Cardiac muscle cell (in vitro differentiated cells and primary cell): Measurements from ENCODE around the gene ATP13A4. TPM values are rescaled to one million over a fixed set of nuclear protein-coding genes. Genes with fewer than 3 reads are reported as not detected.
A peak's percentile ranks its signal among the peaks of the same experiment; 100 is the strongest.

Experiments used
- DNase-seq, 2 donors: peaks; one replicate each; pipeline versions ENCODE4 v3.0.0 to v3.0.0-alpha.2; 2010 to 2017; ENCODE audit warnings: low read depth in 1 of 2, low spot score in 1 of 2
- H3K27ac ChIP-seq: fragments of 200-600 bp; sonication (generic); 2 replicates; pipeline ENCODE4 v1.5.1; 2016
- H3K27me3 ChIP-seq: fragments of 200-600 bp; sonication (generic); 2 replicates; pipeline ENCODE4 v1.6.0; 2016; ENCODE audit warnings: control low read depth
- H3K36me3 ChIP-seq: fragments of 200-600 bp; sonication (generic); 2 replicates; pipeline ENCODE4 v1.5.1; 2016; ENCODE audit warnings: control low read depth
- H3K4me1 ChIP-seq: fragments of 200-600 bp; sonication (generic); 2 replicates; pipeline ENCODE4 v1.8.1; 2017; ENCODE audit warnings: low read depth, mild to moderate bottlenecking, mixed run types
- H3K4me3 ChIP-seq: fragments of 200-600 bp; sonication (generic); 2 replicates; pipeline ENCODE4 v1.5.1; 2016; ENCODE audit warnings: mild to moderate bottlenecking
- H3K9me3 ChIP-seq: fragments of 200-600 bp; sonication (generic); 2 replicates; pipeline ENCODE4 v1.5.1; 2017; ENCODE audit warnings: low read depth, mild to moderate bottlenecking, control low read depth
- CTCF ChIP-seq: IDR thresholded peaks from 2 replicates; pipeline ENCODE4 v1.5.1; 2012; ENCODE audit warnings: low read depth, mild to moderate bottlenecking, low read length
- polyA plus RNA-seq: library from polyadenylated mRNA; unstranded; fragments of >200 nt; fragmentation: Nextera tagmentation; extraction: Ambion mirVana; gene quantifications from 2 replicates; pipeline ENCODE4 v1.2.1, GENCODE V29; 2016
- total RNA-seq: library from RNA; depleted of rRNA; stranded (reverse); fragments of >200 nt; gene quantifications from 2 replicates; pipeline ENCODE4 v1.2.3, GENCODE V29; 2016

Gene ATP13A4
- total RNA-seq: 0.53 and 3.0 TPM in 2 replicates
- 1.0 TPM in 1 of 2 replicates, not detected in the other for polyA plus RNA-seq

GRCh38 chr3:193554811-193555210 is at the start of gene ATP13A4:
Gene ATP13A4, minus strand, starts transcription at chr3:193554895. Its CDS starts 96 bp downstream, at chr3:193554799.
- Histone ChIP-seq H3K36me3 (no peaks in the 10 kb centered on the region), H3K9me3 (no peaks in the 10 kb centered on the region), H3K4me3 (no peak within 1 kb of the TSS), H3K27ac (no peak within 1 kb of the TSS), H3K27me3 (peaks cover 5% of the 10 kb centered on the region), H3K4me1 (no peaks in the 10 kb centered on the region)
- DNase-seq: no peak
- TF ChIP-seq CTCF: no peak

GRCh38 chr3:193599393-193599792 is 44.7 kb upstream of the ATP13A4 start:
- no peak for TF ChIP-seq CTCF
- Histone ChIP-seq H3K27me3 (peaks cover 21% of the 10 kb centered on the region), H3K9me3 (no peaks in the 10 kb centered on the region), H3K36me3 (no peaks in the 10 kb centered on the region), H3K4me1 (peaks cover 19% of the 10 kb centered on the region), H3K27ac (no peak overlapping the region), H3K4me3 (no peak overlapping the region)
- DNase-seq: no peak

- peak in 1 of 2 donors; percentile 65 for DNase-seq
- Histone ChIP-seq H3K36me3 (no peaks in the 10 kb centered on the region), H3K27ac (no peak overlapping the region), H3K4me3 (no peak overlapping the region), H3K27me3 (peaks cover 21% of the 10 kb centered on the region), H3K4me1 (peaks cover 24% of the 10 kb centered on the region), H3K9me3 (no peaks in the 10 kb centered on the region)
- no peak for TF ChIP-seq CTCF
Measured at GRCh38 chr3:193598202-193598601, 43.5 kb upstream of the ATP13A4 start.

- no peak for DNase-seq
- no peak overlapping the region for H3K27ac ChIP-seq
- no peak overlapping the region for H3K4me3 ChIP-seq
- TF ChIP-seq CTCF: no peak
- H3K36me3 ChIP-seq: no peaks in the 10 kb centered on the region
- peaks cover 8% of the 10 kb centered on the region for H3K27me3 ChIP-seq
- H3K4me1 ChIP-seq: peaks cover 24% of the 10 kb centered on the region
- H3K9me3 ChIP-seq: no peaks in the 10 kb centered on the region
Measured at GRCh38 chr3:193595939-193596487, 41.3 kb upstream of the ATP13A4 start.

- no peak overlapping the region for H3K4me3 ChIP-seq
- no peak overlapping the region for H3K27ac ChIP-seq
- H3K9me3 ChIP-seq: no peaks in the 10 kb centered on the region
- peak in 1 of 2 donors; percentile 17 for DNase-seq
- no peak for TF ChIP-seq CTCF
- no peaks in the 10 kb centered on the region for H3K27me3 ChIP-seq
- H3K36me3 ChIP-seq: no peaks in the 10 kb centered on the region
- H3K4me1 ChIP-seq: peaks cover 24% of the 10 kb centered on the region
Measured at GRCh38 chr3:193594946-193595689, 40.4 kb upstream of the ATP13A4 start.
